Spleen (tissue), 11 donors: Measurements from ENCODE around the gene MAP7D1. TPM values are rescaled to one million over a fixed set of nuclear protein-coding genes. Genes with fewer than 3 reads are reported as not detected.

ENCODE experiments used
- DNase-seq: peaks from one replicate; pipeline ENCODE4 v3.0.0-alpha.2; 2020
- H3K27ac ChIP-seq, 8 donors: fragments of 200-600 bp; sonication (generic) in 7 of 8; 1 replicate in 4 of 8; 2 replicates in 4 of 8; pipeline versions ENCODE4 v1.5.0 to v1.8.0; 2016 to 2021; ENCODE audit warnings: inconsistent platforms in 4 of 8, mild to moderate bottlenecking in 4 of 8, moderate library complexity in 1 of 8
- H3K27me3 ChIP-seq, 7 donors: fragments of 200-600 bp; sonication (generic) in 6 of 7; replicated peaks in 1 of 7; 1 replicate in 4 of 7; 2 replicates in 3 of 7; pipeline versions ENCODE4 v1.5.0 to v1.8.0; 2016 to 2021; ENCODE audit warnings: inconsistent platforms in 3 of 7, mild to moderate bottlenecking in 1 of 7
- H3K36me3 ChIP-seq, 6 donors: fragments of 200-600 bp; sonication (generic) in 5 of 6; 1 replicate in 4 of 6; 2 replicates in 2 of 6; pipeline versions ENCODE4 v1.5.0 to v1.8.0; 2016 to 2021; ENCODE audit warnings: inconsistent platforms in 2 of 6
- H3K4me1 ChIP-seq, 6 donors: fragments of 200-600 bp; sonication (generic) in 5 of 6; 1 replicate in 3 of 6; 2 replicates in 3 of 6; pipeline versions ENCODE4 v1.5.0 to v1.8.0; 2016 to 2021; ENCODE audit warnings: inconsistent platforms in 3 of 6
- H3K4me3 ChIP-seq, 8 donors: fragments of 200-600 bp; sonication (generic) in 7 of 8; 1 replicate in 4 of 8; 2 replicates in 4 of 8; pipeline versions ENCODE4 v1.5.0 to v1.8.0; 2016 to 2021; ENCODE audit warnings: inconsistent platforms in 4 of 8, mild to moderate bottlenecking in 4 of 8, moderate library complexity in 2 of 8
- H3K9me3 ChIP-seq, 8 donors: fragments of 200-600 bp; sonication (generic) in 7 of 8; 1 replicate in 4 of 8; 2 replicates in 4 of 8; pipeline versions ENCODE4 v1.5.0 to v1.8.0; 2016 to 2021; ENCODE audit warnings: inconsistent platforms in 4 of 8
- POLR2A ChIP-seq, 3 donors: fragments of 450-650 bp; IDR thresholded peaks; one replicate each; pipeline ENCODE4 v1.5.1; 2017; ENCODE audit warnings: antibody characterized with exemption in 3 of 3, mild to moderate bottlenecking in 1 of 3
- POLR2AphosphoS5 ChIP-seq, 3 donors: sonication (generic); formaldehyde crosslinking; IDR thresholded peaks; one replicate each; pipeline ENCODE4 v1.5.1; 2017; ENCODE audit warnings: antibody characterized with exemption in 3 of 3
- WGBS, 5 donors: extraction: QIAGEN DNeasy Blood & Tissue Kit in 3 of 5; methylation state at CpG; one replicate each; pipeline versions ENCODE4 v1.1.5 to v1.1.7; 2013 to 2018; 5-methylcytosine and 5-hydroxymethylcytosine counted together
- intact Hi-C: fragments of 100-400 bp; cut with DNase I; formaldehyde crosslinking; loops from one replicate; pipeline ENCODE4 v1.15.0; 2023; ENCODE audit warnings: low total_unique reads
- polyA plus RNA-seq, 3 donors: library from polyadenylated mRNA; stranded (reverse); fragments of 200-250 nt; gene quantifications; one replicate each; pipeline ENCODE4 v1.2.1, GENCODE V29; 2013
- total RNA-seq, 7 donors: library from RNA; depleted of rRNA in 3 of 7; stranded (reverse); fragments of >200 nt in 3 of 7; fragmentation: NEBNext Ultra II Directional in 4 of 7; extraction: Animal tissue kit (Norgen Biotek cat#: 25700) in 4 of 7; gene quantifications; one replicate each; pipeline versions ENCODE4 v1.1.0 to v1.2.1, GENCODE V29; 2016 to 2021
- TF ChIP-seq, protein P1 (sequence below), 11 experiments: fragments of 200-600 bp in 7 of 11; fragments of 450-650 bp in 4 of 11; sonication (generic) in 4 of 11; IDR thresholded peaks in 8 of 11; conservative IDR thresholded peaks in 3 of 11; 1 replicate in 7 of 11; 2 replicates in 4 of 11; pipeline versions ENCODE4 v1.4.0 to v1.8.0; 2016 to 2021; ENCODE audit warnings: antibody characterized with exemption in 11 of 11, inconsistent platforms in 4 of 11, mild to moderate bottlenecking in 1 of 11
- donor health status: healthy with polysubstance abuse.
- donor health status: DM: no; HTN: no; CAD: no; lungs with moderate emphysema.
- donor health status: DM: no; HTN: no; CAD: no.
- donor health status: Bipolar disorder and iron deficiency.
- donor health status: healthy.
- donor health status: DM: no; HTN: no; CAD: no.
- donor health status: DM: yes; HTN: yes; CAD: no.

The MAP7D1 gene
- total and polyA plus RNA-seq, 10 donors: 30.4 to 116 (median 88.0) TPM

DNA sequence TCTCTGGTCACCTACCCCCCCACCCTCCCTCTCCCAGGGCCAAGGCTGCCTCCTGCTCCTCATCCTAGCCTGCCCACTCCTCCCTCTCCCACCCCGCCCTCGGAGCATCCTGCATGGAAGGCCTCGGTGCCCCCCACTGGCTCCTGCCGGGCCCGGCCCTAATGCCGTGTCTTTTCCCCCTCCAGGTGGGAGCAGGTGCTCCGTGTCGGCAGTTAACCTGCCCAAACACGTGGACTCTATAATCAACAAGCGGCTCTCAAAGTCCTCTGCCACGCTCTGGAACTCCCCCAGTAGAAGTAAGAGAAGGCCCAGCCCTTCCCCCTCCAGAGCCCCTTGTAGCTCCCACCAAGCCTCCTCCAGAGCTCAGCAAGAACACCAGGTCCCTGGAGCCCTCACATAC is 18.8 kb downstream of the MAP7D1 start:
- peaks cover 0 to 42% (median 11%) of the 10 kb centered on the region in 6 donors for H3K4me1 ChIP-seq
- H3K9me3 ChIP-seq: no peaks in the 10 kb centered on the region
- H3K27ac ChIP-seq: peak overlapping the region in 2 of 8 donors; percentile 21 to 58
- H3K36me3 ChIP-seq: peaks cover 3 to 100% (median 95%) of the 10 kb centered on the region in 6 donors
- TF ChIP-seq, protein P1, sequence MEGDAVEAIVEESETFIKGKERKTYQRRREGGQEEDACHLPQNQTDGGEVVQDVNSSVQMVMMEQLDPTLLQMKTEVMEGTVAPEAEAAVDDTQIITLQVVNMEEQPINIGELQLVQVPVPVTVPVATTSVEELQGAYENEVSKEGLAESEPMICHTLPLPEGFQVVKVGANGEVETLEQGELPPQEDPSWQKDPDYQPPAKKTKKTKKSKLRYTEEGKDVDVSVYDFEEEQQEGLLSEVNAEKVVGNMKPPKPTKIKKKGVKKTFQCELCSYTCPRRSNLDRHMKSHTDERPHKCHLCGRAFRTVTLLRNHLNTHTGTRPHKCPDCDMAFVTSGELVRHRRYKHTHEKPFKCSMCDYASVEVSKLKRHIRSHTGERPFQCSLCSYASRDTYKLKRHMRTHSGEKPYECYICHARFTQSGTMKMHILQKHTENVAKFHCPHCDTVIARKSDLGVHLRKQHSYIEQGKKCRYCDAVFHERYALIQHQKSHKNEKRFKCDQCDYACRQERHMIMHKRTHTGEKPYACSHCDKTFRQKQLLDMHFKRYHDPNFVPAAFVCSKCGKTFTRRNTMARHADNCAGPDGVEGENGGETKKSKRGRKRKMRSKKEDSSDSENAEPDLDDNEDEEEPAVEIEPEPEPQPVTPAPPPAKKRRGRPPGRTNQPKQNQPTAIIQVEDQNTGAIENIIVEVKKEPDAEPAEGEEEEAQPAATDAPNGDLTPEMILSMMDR (IDR thresholded peaks at IDR 0.05 in 8 of 11, conservative IDR thresholded peaks at IDR 0.05 in 3 of 11): no peak
- no peak for TF ChIP-seq POLR2A (IDR thresholded peaks at IDR 0.05)
- no peak for TF ChIP-seq POLR2AphosphoS5 (IDR thresholded peaks at IDR 0.05)
- H3K4me3 ChIP-seq: no peak overlapping the region
- no peaks in the 10 kb centered on the region for H3K27me3 ChIP-seq
- whole genome bisulfite sequencing, 5 donors: 87 to 94% (median 90%) methylated on average over 11 of the region's 11 CpGs
- DNase-seq: no peak
- intact Hi-C loops: no loop called here

DNA sequence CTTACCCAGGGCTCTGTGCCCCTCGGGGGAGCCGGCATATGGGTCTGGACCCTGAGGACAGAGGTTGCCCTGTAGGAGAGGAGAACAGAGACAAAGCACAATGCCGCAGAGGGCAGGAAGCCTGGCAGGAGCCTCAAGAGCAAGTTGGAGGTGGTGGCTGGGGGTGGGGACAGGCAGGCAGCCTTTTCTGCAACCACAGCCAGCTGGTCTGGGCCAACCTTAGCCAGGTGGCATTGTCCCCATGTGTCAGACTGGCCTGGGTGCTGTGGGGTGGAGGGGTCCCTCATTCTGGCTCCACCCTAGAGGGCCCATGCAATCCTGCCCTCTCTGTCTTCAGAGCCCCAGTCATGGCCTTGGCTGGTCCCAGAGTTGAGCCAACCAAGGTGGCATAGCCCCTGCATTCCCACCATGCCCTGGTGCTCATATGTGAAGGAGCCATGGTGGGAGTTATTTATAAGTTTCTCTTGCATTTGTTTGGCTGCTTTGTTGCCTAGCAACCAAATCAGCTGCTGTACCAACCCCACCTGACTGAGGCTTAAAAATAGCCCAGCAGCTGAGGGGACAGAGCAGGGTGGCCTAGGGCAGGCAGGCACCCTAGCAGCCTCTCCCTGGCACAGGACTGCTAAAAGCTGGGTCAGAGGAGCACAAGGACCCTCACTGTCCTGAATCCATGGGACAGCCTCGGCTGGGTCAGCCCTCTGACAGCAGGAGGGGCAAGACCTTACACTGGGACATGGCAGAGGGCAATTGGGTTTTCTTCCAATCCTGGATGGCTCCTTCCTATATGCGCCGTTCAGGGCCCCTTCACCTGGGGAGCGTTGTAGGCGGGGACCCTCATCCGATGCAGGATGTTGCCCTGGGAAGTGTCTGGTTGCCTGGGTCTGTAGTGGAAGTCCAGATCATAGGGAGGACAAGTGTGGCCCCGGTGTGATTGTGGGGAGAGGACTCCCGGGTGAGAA is 19.5 kb downstream of the MAP7D1 start:
- no peak overlapping the region for H3K4me3 ChIP-seq
- no peaks in the 10 kb centered on the region for H3K27me3 ChIP-seq
- intact Hi-C loops: no loop called here
- TF ChIP-seq POLR2AphosphoS5 (IDR thresholded peaks at IDR 0.05): peak in 2 of 3 donors; percentile 13 to 33
- TF ChIP-seq, protein P1 (IDR thresholded peaks at IDR 0.05 in 8 of 11, conservative IDR thresholded peaks at IDR 0.05 in 3 of 11): no peak
- H3K9me3 ChIP-seq: no peaks in the 10 kb centered on the region
- H3K4me1 ChIP-seq: peaks cover 0 to 39% (median 11%) of the 10 kb centered on the region in 6 donors
- H3K27ac ChIP-seq: peak overlapping the region in 2 of 8 donors; percentile 21 to 58
- DNase-seq: no peak
- WGBS, 5 donors: 83 to 87% (median 85%) methylated on average over 7 to 11 of the region's 11 CpGs
- peaks cover 3 to 100% (median 99%) of the 10 kb centered on the region in 6 donors for H3K36me3 ChIP-seq

DNA sequence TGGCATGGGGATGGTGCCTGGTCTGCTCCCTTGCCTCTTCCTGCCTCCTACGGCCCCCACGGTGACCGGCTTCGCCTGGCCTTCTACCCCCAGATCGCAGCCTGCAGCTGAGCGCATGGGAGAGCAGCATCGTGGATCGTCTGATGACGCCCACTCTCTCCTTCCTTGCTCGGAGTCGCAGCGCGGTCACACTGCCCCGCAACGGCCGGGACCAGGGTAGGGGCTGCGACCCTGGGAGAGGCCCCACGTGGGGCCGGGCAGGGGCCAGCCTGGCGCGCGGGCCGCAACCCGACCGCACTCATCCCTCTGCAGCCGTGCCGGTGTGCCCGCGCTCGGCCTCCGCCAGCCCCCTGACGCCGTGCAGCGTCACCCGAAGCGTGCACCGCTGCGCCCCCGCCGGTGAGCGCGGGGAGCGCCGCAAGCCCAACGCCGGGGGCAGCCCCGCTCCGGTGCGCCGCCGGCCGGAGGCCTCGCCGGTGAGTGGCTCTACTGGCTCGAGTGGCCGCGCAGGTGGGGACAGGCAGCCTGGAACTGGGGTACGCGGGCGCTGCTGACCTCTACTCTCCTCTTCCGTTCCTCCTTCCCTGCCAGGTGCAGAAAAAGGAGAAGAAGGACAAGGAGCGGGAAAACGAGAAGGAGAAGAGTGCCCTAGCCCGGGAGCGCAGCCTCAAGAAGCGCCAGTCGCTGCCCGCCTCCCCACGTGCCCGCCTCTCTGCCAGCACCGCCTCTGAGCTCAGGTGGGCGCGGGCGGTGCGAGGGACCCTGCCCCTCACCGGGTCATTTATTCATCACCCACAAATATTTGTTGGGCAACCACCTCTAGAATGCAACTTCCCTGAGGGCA is 20.4 kb downstream of the MAP7D1 start:
- no peaks in the 10 kb centered on the region for H3K27me3 ChIP-seq
- H3K27ac ChIP-seq: peak overlapping the region in 2 of 8 donors; percentile 21 to 58
- no peak for DNase-seq
- no peaks in the 10 kb centered on the region for H3K9me3 ChIP-seq
- no peak for TF ChIP-seq POLR2A (IDR thresholded peaks at IDR 0.05)
- peak in 1 of 3 donors; percentile 17 for TF ChIP-seq POLR2AphosphoS5 (IDR thresholded peaks at IDR 0.05)
- intact Hi-C loops: no loop called here
- 91 to 95% (median 93%) methylated on average over 41 to 76 of the region's 76 CpGs for WGBS, 5 donors
- peaks cover 0 to 36% (median 11%) of the 10 kb centered on the region in 6 donors for H3K4me1 ChIP-seq
- H3K4me3 ChIP-seq: no peak overlapping the region
- peaks cover 3 to 100% (median 100%) of the 10 kb centered on the region in 6 donors for H3K36me3 ChIP-seq

DNA sequence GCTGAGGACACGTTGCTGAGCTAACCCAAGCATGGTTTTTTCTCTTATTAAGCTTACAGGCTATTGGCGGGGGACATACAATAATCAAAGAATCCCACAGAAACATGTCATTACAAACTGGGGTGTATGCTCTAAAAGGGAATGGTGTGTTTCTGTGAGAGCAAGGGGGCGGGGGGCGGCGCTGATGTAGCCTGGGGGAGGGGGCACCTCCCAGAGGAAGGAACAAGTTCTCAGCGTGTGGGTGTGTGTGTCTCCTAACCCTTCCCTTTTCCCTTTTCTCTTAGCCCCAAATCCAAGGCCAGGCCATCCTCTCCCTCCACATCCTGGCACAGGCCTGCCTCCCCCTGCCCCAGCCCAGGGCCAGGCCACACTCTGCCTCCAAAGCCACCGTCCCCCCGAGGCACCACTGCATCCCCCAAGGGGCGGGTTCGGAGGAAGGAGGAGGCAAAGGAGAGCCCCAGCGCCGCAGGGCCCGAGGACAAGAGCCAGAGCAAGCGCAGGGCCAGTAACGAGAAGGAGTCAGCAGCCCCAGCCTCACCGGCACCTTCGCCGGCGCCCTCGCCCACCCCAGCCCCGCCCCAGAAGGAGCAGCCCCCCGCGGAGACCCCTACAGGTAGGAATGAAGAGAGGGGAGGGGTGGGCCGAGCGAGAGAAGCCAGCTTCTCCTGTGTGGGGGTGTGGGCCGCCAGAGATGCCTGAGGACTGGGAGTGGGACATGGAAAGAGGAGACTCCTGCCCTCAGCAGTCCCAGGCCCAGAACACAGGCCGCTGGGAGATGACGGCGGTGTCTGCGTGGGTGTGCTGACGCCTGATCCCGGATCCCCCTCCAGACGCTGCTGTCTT is 21.9 kb downstream of the MAP7D1 start:
- Histone ChIP-seq H3K27ac (peak overlapping the region in 3 of 8 donors; percentile 18 to 33 (median 26)), H3K4me3 (no peak overlapping the region), H3K4me1 (peaks cover 0 to 35% (median 11%) of the 10 kb centered on the region in 6 donors), H3K9me3 (no peaks in the 10 kb centered on the region), H3K27me3 (no peaks in the 10 kb centered on the region), H3K36me3 (peaks cover 3 to 98% (median 86%) of the 10 kb centered on the region in 6 donors)
- WGBS, 5 donors: 81 to 88% (median 85%) methylated on average over 31 to 33 of the region's 33 CpGs
- TF ChIP-seq POLR2A (IDR thresholded peaks at IDR 0.05) (no peak), POLR2AphosphoS5 (IDR thresholded peaks at IDR 0.05) (peak; percentile 6 to 30 (median 25))
- TF ChIP-seq, protein P1 (IDR thresholded peaks at IDR 0.05 in 8 of 11, conservative IDR thresholded peaks at IDR 0.05 in 3 of 11): no peak
- intact Hi-C loops: no loop called here
- no peak for DNase-seq
